Measurements from ENCODE around the gene CTSA.

Gene CTSA

GRCh38 chr20:45890985-45891983, at the start of gene CTSA, which contains the start of gene NEURL2:
CTSA (plus strand) TSS chr20:45891335; CDS start chr20:45891569, 234 bp downstream.
NEURL2 (minus strand) TSS chr20:45891208; CDS start chr20:45890991, 217 bp downstream.
- Histone ChIP-seq H3K9ac (ENCODE audit: low read depth, low read length) (peak within 1 kb of the TSS; percentile 65), H3K4me3 (ENCODE audit: low read depth, low read length) (peak within 1 kb of the TSS; percentile 75), H3K9me3 (ENCODE audit: control insufficient read depth, insufficient read depth, low read length) (no peaks in the 10 kb centered on the region), H3K27me3 (ENCODE audit: control insufficient read depth, insufficient read depth, low read length) (no peaks in the 10 kb centered on the region), H3K4me1 (ENCODE audit: control insufficient read depth, insufficient read depth, low read length) (no peaks in the 10 kb centered on the region), H3K36me3 (ENCODE audit: control insufficient read depth, insufficient read depth, low read length) (peaks cover 31% of the 10 kb centered on the region)

GRCh38 chr20:45841407-45842129, 49.6 kb upstream of the CTSA start:
- no peak overlapping the region for H3K4me3 ChIP-seq (ENCODE audit: low read depth, low read length)
- H3K9ac ChIP-seq (ENCODE audit: low read depth, low read length) = no peak overlapping the region
- peaks cover 27% of the 10 kb centered on the region for H3K36me3 ChIP-seq (ENCODE audit: control insufficient read depth, insufficient read depth, low read length)
- no peaks in the 10 kb centered on the region for H3K9me3 ChIP-seq (ENCODE audit: control insufficient read depth, insufficient read depth, low read length)
- no peaks in the 10 kb centered on the region for H3K4me1 ChIP-seq (ENCODE audit: control insufficient read depth, insufficient read depth, low read length)
- no peaks in the 10 kb centered on the region for H3K27me3 ChIP-seq (ENCODE audit: control insufficient read depth, insufficient read depth, low read length)

DNA sequence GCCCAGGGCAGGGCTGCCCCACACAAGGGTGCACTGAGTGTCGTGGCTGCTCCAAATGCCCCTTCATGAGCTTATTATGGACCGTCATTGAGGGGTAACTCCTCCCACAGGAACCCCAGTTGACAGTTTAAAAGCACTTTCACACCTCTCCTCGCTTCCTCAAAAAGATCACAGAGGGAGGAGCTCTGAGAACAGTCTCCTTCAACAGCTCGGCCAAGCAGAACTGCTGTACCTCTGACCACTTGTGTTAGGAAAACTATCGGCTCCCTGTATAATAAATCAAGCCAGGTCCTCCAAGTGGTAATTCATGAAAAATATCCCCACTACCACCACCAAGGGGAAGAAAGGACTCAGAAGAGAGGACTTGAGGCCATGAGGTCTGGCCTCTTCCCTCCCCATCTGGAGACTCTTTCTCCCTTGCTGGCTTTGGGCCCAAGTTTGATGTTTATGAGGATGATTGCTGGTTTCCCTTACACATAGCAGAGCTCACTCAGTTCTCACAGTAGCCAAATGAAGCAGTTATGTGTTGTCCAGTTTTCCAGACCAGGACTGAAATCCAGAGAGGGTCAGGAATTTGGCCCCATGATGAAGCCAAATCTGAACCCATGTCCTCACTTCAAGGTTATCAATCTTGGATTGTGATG, 48.8 kb upstream of the CTSA start:
- no peak overlapping the region for H3K4me3 ChIP-seq (ENCODE audit: low read depth, low read length)
- no peaks in the 10 kb centered on the region for H3K27me3 ChIP-seq (ENCODE audit: control insufficient read depth, insufficient read depth, low read length)
- H3K4me1 ChIP-seq (ENCODE audit: control insufficient read depth, insufficient read depth, low read length) = no peaks in the 10 kb centered on the region
- H3K9ac ChIP-seq (ENCODE audit: low read depth, low read length) = no peak overlapping the region
- H3K9me3 ChIP-seq (ENCODE audit: control insufficient read depth, insufficient read depth, low read length) = no peaks in the 10 kb centered on the region
- H3K36me3 ChIP-seq (ENCODE audit: control insufficient read depth, insufficient read depth, low read length) = peaks cover 29% of the 10 kb centered on the region

DNA sequence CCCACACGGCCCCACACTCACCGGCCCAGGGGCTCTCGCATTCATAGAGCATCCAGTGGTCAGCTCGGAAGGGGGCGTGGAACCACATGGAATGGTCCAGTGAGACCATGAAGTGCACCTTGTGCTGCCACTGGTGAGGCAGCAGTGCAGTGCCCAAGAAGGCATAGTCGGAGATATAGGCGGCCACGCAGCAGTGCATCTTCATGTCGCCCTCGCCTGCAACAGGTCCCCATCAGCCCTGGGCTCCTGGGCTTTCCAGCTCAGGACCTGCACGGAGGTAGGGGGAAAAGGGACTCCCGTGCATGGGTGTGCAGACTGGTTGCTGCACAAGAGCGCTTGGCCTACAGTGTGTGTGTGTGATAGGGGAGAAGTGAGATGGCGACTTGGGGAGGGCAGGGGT, 47.6 kb upstream of the CTSA start:
- Histone ChIP-seq H3K4me3 (ENCODE audit: low read depth, low read length) (no peak overlapping the region), H3K27me3 (ENCODE audit: control insufficient read depth, insufficient read depth, low read length) (no peaks in the 10 kb centered on the region), H3K9me3 (ENCODE audit: control insufficient read depth, insufficient read depth, low read length) (no peaks in the 10 kb centered on the region), H3K9ac (ENCODE audit: low read depth, low read length) (no peak overlapping the region), H3K4me1 (ENCODE audit: control insufficient read depth, insufficient read depth, low read length) (no peaks in the 10 kb centered on the region), H3K36me3 (ENCODE audit: control insufficient read depth, insufficient read depth, low read length) (peaks cover 29% of the 10 kb centered on the region)

- H3K36me3 ChIP-seq (ENCODE audit: control insufficient read depth, insufficient read depth, low read length) = peaks cover 29% of the 10 kb centered on the region
- no peak overlapping the region for H3K4me3 ChIP-seq (ENCODE audit: low read depth, low read length)
- no peak overlapping the region for H3K9ac ChIP-seq (ENCODE audit: low read depth, low read length)
- no peaks in the 10 kb centered on the region for H3K9me3 ChIP-seq (ENCODE audit: control insufficient read depth, insufficient read depth, low read length)
- H3K4me1 ChIP-seq (ENCODE audit: control insufficient read depth, insufficient read depth, low read length) = no peaks in the 10 kb centered on the region
- H3K27me3 ChIP-seq (ENCODE audit: control insufficient read depth, insufficient read depth, low read length) = no peaks in the 10 kb centered on the region
These were observed 45.7 kb upstream of the CTSA start for GRCh38 chr20:45845452-45845851.

- H3K4me1 ChIP-seq (ENCODE audit: control insufficient read depth, insufficient read depth, low read length) = peaks cover 7% of the 10 kb centered on the region
- H3K4me3 ChIP-seq (ENCODE audit: low read depth, low read length) = no peak overlapping the region
- no peaks in the 10 kb centered on the region for H3K27me3 ChIP-seq (ENCODE audit: control insufficient read depth, insufficient read depth, low read length)
- H3K9me3 ChIP-seq (ENCODE audit: control insufficient read depth, insufficient read depth, low read length) = no peaks in the 10 kb centered on the region
- peaks cover 17% of the 10 kb centered on the region for H3K36me3 ChIP-seq (ENCODE audit: control insufficient read depth, insufficient read depth, low read length)
- no peak overlapping the region for H3K9ac ChIP-seq (ENCODE audit: low read depth, low read length)
These were observed 42.7 kb upstream of the CTSA start for GRCh38 chr20:45848421-45848820.

DNA sequence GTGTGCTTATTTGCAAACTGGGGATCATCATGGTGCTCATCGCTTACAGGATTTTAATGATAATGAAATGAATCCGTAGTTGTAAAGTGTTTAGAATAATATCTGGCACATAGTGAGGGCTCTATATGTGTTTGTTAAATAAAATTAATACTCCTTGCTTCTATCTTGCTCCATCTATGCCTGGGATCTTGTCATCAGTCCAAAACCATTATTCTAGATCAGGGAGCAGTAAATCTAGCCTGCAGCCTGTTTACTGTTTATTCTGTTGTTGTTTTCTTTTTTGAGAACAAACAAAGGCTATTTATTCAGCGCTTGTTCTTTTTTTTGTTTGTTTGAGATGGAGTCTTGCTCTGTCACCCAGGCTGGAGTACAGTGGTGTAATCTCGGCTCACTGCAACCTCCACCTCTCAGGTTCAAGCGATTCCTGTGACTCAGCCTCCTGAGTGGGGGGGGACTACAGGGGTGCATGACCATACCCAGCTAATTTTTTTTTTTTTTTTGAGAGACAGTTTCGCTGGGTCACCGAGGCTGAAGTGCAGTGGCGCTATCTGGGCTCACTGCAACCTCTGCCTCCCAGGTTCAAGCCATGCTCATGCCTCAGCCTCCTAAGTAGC, 42.1 kb upstream of the CTSA start:
- no peaks in the 10 kb centered on the region for H3K27me3 ChIP-seq (ENCODE audit: control insufficient read depth, insufficient read depth, low read length)
- no peaks in the 10 kb centered on the region for H3K9me3 ChIP-seq (ENCODE audit: control insufficient read depth, insufficient read depth, low read length)
- no peak overlapping the region for H3K4me3 ChIP-seq (ENCODE audit: low read depth, low read length)
- H3K36me3 ChIP-seq (ENCODE audit: control insufficient read depth, insufficient read depth, low read length) = peaks cover 14% of the 10 kb centered on the region
- peaks cover 10% of the 10 kb centered on the region for H3K4me1 ChIP-seq (ENCODE audit: control insufficient read depth, insufficient read depth, low read length)
- no peak overlapping the region for H3K9ac ChIP-seq (ENCODE audit: low read depth, low read length)

DNA sequence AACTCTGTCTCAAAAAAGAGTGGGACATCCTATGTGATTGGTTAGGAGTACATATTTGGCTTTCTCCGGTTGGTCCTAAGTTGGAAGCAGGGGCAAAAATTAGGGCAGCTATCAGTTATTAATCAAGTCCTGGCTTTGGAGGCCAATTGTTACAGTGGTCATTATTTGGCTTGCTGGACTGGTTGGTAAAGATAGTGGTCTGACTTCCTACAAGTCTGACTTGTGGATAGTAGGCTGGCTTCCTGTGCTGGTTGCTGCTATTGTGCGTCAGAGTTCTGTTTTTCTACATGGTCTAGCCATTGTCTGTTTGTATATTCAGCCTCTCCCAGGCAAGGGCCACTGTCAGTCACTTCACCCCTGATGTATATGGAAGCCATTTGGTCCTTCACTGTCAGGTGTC, 40.9 kb upstream of the CTSA start:
- H3K9ac ChIP-seq (ENCODE audit: low read depth, low read length) = no peak overlapping the region
- peaks cover 13% of the 10 kb centered on the region for H3K4me1 ChIP-seq (ENCODE audit: control insufficient read depth, insufficient read depth, low read length)
- no peaks in the 10 kb centered on the region for H3K27me3 ChIP-seq (ENCODE audit: control insufficient read depth, insufficient read depth, low read length)
- H3K4me3 ChIP-seq (ENCODE audit: low read depth, low read length) = no peak overlapping the region
- H3K9me3 ChIP-seq (ENCODE audit: control insufficient read depth, insufficient read depth, low read length) = no peaks in the 10 kb centered on the region
- peaks cover 8% of the 10 kb centered on the region for H3K36me3 ChIP-seq (ENCODE audit: control insufficient read depth, insufficient read depth, low read length)

DNA sequence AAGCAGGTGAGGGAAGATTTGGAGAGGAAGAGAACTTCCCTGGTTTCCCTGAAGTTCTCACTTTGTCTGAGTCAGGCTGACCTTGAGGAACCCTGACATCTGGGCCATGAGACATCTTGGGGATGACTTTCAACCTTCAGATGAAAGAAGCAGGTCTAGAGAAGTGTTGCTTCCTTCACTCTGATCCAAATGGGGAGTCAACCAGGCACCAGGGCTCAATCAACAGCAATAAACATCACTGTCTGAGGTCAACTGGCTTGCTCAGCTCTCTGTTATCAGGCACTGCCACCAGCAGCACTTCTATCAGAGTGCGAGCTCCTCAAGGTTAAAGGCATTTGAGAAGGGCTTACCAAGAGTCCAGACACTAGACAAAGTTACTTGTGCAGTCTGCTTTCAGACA, 40.2 kb upstream of the CTSA start:
- Histone ChIP-seq H3K4me1 (ENCODE audit: control insufficient read depth, insufficient read depth, low read length) (peaks cover 16% of the 10 kb centered on the region), H3K9ac (ENCODE audit: low read depth, low read length) (no peak overlapping the region), H3K27me3 (ENCODE audit: control insufficient read depth, insufficient read depth, low read length) (no peaks in the 10 kb centered on the region), H3K9me3 (ENCODE audit: control insufficient read depth, insufficient read depth, low read length) (no peaks in the 10 kb centered on the region), H3K36me3 (ENCODE audit: control insufficient read depth, insufficient read depth, low read length) (peaks cover 4% of the 10 kb centered on the region), H3K4me3 (ENCODE audit: low read depth, low read length) (no peak overlapping the region)

DNA sequence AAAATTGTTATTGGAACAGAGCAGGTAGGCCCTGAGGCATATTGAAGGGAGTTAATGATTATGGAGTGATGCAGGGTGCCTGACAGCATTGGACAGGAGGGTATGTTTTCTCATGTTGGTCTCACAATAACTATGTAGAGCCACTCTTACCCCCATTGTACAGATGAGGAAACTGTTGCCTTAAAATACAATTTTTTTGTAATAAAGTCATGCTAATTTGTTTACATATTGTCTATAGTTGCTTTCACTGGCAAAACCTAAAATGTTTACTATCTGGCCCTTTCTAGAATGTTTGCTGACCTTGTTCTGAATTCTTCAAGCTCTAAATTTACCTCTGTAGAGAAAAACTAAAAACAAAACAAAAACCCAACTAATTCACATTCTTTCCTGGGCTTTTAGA, 39.6 kb upstream of the CTSA start:
- H3K4me3 ChIP-seq (ENCODE audit: low read depth, low read length) = no peak overlapping the region
- no peaks in the 10 kb centered on the region for H3K27me3 ChIP-seq (ENCODE audit: control insufficient read depth, insufficient read depth, low read length)
- peaks cover 4% of the 10 kb centered on the region for H3K36me3 ChIP-seq (ENCODE audit: control insufficient read depth, insufficient read depth, low read length)
- H3K4me1 ChIP-seq (ENCODE audit: control insufficient read depth, insufficient read depth, low read length) = peaks cover 17% of the 10 kb centered on the region
- H3K9me3 ChIP-seq (ENCODE audit: control insufficient read depth, insufficient read depth, low read length) = no peaks in the 10 kb centered on the region
- H3K9ac ChIP-seq (ENCODE audit: low read depth, low read length) = no peak overlapping the region

- H3K9me3 ChIP-seq (ENCODE audit: control insufficient read depth, insufficient read depth, low read length) = no peaks in the 10 kb centered on the region
- H3K36me3 ChIP-seq (ENCODE audit: control insufficient read depth, insufficient read depth, low read length) = peaks cover 2% of the 10 kb centered on the region
- H3K4me3 ChIP-seq (ENCODE audit: low read depth, low read length) = no peak overlapping the region
- peaks cover 17% of the 10 kb centered on the region for H3K4me1 ChIP-seq (ENCODE audit: control insufficient read depth, insufficient read depth, low read length)
- no peak overlapping the region for H3K9ac ChIP-seq (ENCODE audit: low read depth, low read length)
- no peaks in the 10 kb centered on the region for H3K27me3 ChIP-seq (ENCODE audit: control insufficient read depth, insufficient read depth, low read length)
These were observed 38.8 kb upstream of the CTSA start for GRCh38 chr20:45852326-45852725.

Measured in iPS-15b (cell line).